GM10847 (cell line): ENCODE data around the gene CAMK2D.

Source experiments
- POLR2A ChIP-seq: IDR thresholded peaks from 2 replicates; pipeline ENCODE4 v1.6.1; 2011; ENCODE audit not compliant: insufficient read length; ENCODE audit errors: extremely low read depth

CAMK2D gene

GRCh38 chr4:113444386-113444785, 317.2 kb downstream of the CAMK2D start:
- TF ChIP-seq POLR2A = no peak

GRCh38 chr4:113442826-113443225, 318.7 kb downstream of the CAMK2D start:
- no peak for TF ChIP-seq POLR2A

GRCh38 chr4:113440371-113440770, 321.2 kb downstream of the CAMK2D start:
- TF ChIP-seq POLR2A = no peak

- TF ChIP-seq POLR2A = no peak
These were observed 322.9 kb downstream of the CAMK2D start for GRCh38 chr4:113438596-113438995.

- TF ChIP-seq POLR2A = no peak
These were observed 324.4 kb downstream of the CAMK2D start for GRCh38 chr4:113437129-113437528.

GRCh38 chr4:113436360-113436759, 325.2 kb downstream of the CAMK2D start:
- TF ChIP-seq POLR2A = no peak

- TF ChIP-seq POLR2A = no peak
These were observed 325.6 kb downstream of the CAMK2D start for GRCh38 chr4:113435893-113436292.

- TF ChIP-seq POLR2A = no peak
These were observed 327.3 kb downstream of the CAMK2D start for GRCh38 chr4:113434247-113434587.

- no peak for TF ChIP-seq POLR2A
These were observed 327.8 kb downstream of the CAMK2D start for GRCh38 chr4:113433536-113434246.

- TF ChIP-seq POLR2A = no peak
These were observed 328.4 kb downstream of the CAMK2D start for GRCh38 chr4:113433116-113433515.

- TF ChIP-seq POLR2A = no peak
These were observed 337.9 kb downstream of the CAMK2D start for GRCh38 chr4:113423631-113424030.

GRCh38 chr4:113420938-113421337, 340.6 kb downstream of the CAMK2D start:
- TF ChIP-seq POLR2A = no peak

- TF ChIP-seq POLR2A = no peak
These were observed 341.9 kb downstream of the CAMK2D start for GRCh38 chr4:113419631-113420030.

- no peak for TF ChIP-seq POLR2A
These were observed 350.0 kb downstream of the CAMK2D start for GRCh38 chr4:113411496-113411938.

GRCh38 chr4:113410686-113411085, 350.9 kb downstream of the CAMK2D start:
- TF ChIP-seq POLR2A = no peak

GRCh38 chr4:113409181-113409580, 352.4 kb downstream of the CAMK2D start:
- TF ChIP-seq POLR2A = no peak

GRCh38 chr4:113407409-113407808, 354.1 kb downstream of the CAMK2D start:
- no peak for TF ChIP-seq POLR2A
